GM18858 (cell line): ENCODE results near the gene SERINC3.

Experiments used
- ATAC-seq: cut with Tn5 transposase; IDR thresholded peaks from one replicate; pipeline ENCODE4 v1.9.1; 2021; ENCODE audit not compliant: unreplicated experiment

SERINC3 gene

DNA sequence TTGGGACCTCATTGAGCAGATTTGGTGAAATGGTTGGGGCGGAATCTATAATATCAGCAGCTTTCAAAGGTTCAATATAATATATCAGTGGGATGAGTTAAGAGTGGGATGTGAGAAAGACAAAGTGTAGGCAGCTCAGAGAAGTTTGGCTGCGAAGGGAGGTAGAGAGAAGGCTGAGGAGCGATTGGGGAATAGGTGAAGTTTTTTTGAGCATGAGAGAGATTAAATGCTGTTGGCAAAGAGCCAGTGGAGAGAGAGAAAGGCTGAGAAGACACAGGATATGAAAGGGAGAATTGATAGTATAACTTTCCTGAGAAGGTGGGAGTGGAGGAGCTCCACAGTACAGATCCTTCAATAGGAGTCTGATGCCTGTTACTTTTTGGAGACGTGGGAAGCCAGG, 12.1 kb upstream of the SERINC3 start:
- no peak for ATAC-seq

- no peak for ATAC-seq
Observed at GRCh38 chr20:44532981-44533331, 11.1 kb upstream of the SERINC3 start.

DNA sequence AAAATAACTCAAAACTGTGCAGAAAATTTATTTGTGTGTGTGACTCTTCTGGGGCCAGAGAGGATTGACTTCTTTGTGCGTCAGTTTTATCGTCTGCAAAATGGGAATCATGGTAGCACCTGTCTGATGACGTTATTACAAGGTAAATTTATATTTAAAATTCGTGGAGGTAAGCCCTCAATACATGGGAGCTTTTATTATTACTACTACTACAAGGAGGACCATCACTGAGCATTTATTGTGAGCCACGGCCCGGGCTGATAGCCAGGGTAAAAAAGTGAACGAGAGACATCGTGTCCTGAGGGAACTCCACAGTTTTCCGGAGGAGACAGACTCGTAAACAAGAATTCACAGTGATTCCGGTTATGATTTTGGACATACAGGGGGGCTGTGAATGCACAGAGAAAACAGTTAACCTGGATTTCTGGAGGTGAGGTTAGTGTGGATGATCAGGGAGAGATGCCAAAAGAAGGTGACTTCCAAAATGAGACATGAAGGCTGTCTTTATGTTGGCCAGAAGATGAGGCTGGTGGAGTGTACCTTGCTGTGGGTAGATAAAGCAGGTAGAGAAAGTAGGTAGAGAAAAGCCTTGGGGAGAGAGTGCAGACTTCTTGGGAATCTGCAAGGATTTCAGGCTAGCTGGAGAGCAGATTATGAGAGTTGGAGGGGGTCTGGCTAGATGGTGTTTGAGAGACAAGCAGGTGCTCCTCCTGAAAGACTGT, 10.6 kb upstream of the SERINC3 start:
- ATAC-seq: no peak

DNA sequence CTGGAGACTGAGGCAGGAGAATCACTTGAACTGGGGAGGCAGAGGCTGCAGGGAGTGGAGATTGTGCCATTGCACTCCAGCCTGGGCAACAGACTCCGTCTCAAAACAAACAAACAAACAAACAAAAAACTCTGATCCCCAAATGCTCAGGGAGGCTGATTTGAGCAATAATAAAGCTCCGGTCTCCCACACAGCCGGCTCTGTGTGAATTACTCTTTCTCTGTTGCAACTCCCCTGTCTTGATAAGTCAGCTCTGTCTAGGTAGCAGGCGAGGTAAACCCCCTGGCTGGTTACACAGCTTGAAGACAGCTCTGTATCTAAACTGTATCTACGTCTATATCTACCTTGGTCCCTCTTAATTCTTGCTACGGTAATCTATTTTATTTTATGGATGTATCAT, 6.4 kb upstream of the SERINC3 start:
- no peak for ATAC-seq

DNA sequence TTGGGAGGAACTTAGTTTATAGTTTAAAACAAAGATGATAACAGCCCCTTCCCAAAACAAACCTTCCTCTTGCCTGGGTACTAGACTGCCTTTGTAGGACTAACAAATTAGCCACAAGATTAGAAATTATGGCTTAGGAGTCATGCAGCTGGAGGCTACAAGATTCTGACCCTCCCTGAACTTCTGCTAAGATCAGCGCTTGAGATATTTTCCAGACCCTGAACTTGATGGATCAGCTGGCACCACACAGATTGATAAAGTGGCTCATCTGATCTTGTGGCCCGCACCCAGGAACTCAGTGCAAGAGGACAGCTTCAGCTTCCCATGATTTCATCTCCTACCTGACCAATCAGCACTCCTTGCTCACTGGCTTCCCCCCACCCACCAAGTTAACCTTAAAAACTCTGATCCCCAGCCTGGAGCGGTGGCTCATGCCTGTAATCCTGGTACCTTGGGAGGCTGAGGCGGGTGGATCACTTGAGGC, 5.9 kb upstream of the SERINC3 start:
- no peak for ATAC-seq

GRCh38 chr20:44526129-44526528, 4.3 kb upstream of the SERINC3 start:
- no peak for ATAC-seq

DNA sequence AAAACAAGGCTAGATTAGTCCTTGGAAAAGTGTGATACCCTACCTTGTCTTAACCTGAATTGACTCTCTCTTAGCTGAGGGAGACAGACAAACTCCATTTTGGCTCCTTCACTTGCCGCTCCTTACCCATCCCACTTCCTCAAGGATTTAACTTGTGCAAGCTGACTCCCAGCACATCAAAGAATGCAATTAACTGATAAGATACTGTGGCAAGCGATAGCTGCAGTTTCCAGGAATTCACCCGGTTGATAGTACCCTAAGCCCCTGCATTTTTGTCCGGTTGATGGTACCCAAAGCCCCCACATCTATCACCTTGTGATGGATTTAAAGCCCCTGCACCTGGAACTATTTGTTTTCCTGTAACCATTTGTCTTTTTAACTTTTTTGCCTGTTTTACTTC, 1.9 kb upstream of the SERINC3 start:
- ATAC-seq: no peak

DNA sequence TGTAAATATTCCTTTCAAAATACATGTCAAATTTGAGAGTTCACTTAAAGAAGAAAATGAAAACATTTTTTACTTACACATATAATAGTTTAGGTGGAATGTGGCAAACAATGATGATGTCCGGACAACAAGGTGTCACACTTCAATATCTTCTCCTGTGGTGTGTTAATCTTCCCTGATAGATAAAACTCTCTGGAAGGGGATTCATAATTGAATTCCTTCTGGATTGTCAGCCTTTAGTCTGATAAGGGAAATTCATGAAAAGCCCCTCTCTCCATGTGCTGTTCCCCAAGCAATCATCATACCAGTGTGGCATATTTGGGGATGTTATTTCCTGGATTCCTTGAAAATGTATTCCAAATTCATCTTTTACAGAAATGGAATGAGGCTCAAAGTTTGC, 971 bp upstream of the SERINC3 start:
- no peak for ATAC-seq

GRCh38 chr20:44520881-44521280, 989 bp downstream of the SERINC3 start:
- ATAC-seq: no peak

GRCh38 chr20:44518248-44518647, 3.6 kb downstream of the SERINC3 start:
- ATAC-seq: no peak

- no peak for ATAC-seq
Observed at GRCh38 chr20:44517454-44517853, 4.4 kb downstream of the SERINC3 start.

GRCh38 chr20:44516491-44516890, 5.4 kb downstream of the SERINC3 start:
- no peak for ATAC-seq

- no peak for ATAC-seq
Observed at GRCh38 chr20:44513871-44514270, 8.0 kb downstream of the SERINC3 start.

- no peak for ATAC-seq
Observed at GRCh38 chr20:44509762-44510161, 12.1 kb downstream of the SERINC3 start.

GRCh38 chr20:44504402-44505307, 17.2 kb downstream of the SERINC3 start:
- no peak for ATAC-seq

DNA sequence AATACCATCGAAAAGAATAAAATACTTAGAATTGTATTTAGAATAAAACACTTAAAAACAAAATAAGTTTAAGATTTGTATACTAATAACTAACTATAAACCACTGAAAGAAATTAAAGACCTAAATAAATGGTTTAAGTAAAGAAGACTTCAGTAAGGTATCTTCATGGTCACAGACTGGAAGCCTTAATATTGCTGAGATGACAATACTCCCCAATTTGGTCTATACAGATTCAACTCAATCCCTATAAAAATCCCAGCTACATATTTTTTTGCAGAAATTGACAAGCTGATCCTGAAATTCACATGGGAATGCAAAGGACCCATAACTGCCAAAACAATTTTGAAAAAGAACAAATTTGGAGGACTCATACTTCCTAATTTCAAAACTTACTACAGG, 18.9 kb downstream of the SERINC3 start:
- no peak for ATAC-seq

- ATAC-seq: no peak
Observed at GRCh38 chr20:44501448-44501847, 20.4 kb downstream of the SERINC3 start.

DNA sequence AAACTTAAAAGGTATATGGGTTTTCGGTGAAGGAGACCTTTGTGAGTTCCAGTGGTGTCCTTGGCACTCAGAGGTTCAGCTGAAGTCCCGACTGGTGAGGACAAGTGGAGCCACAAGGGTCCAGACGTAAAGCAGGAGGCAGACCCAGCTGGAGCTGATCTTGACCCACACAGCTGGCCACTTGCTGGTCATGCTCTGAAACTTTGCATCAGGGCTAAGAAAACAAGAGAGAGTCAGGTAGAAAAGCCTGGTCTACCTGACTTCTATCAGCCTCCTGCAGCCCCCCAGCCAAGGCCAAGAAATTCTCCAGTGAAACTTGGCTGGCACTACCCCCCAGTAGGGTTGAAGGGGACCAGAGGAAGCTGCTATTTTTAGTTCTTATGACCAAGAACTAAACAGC, 21.6 kb downstream of the SERINC3 start:
- no peak for ATAC-seq

DNA sequence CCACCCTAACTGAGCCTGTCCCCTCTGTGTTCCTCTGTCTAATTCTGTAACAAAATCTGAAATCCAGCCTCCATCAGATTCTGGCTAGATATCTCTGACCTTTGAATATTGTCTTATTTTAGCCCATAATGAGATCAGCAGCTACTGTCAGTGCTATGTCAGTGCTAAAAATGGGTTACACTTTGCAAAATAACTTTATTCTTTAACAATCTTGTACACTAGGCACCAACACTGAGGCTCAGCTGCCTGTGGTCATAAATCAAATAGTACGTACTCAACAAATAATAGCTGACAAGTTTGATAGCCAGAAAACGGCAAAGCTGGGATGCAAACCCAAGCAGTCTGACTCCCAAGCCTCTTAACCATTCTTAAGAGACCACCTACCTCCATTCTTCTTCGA, 24.1 kb downstream of the SERINC3 start:
- ATAC-seq: no peak

DNA sequence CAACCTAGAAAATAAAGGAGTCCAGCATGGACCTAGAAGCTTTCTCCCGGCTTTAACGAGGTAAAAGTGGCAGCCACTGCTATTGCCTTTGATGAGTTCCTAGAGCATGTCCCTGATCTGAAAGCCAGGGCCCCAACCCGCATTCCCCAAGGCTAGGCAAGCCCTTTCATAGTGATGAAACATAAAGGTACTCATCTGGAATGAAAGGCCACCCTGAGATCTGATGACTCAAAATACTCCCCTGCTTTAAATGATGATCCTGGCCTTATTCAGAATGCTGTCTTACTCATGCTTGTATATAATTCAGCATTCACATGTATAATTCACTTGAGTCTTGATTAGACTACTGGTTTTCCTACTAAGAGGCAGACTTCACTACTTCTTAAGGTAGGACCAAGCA, 24.9 kb downstream of the SERINC3 start:
- no peak for ATAC-seq

DNA sequence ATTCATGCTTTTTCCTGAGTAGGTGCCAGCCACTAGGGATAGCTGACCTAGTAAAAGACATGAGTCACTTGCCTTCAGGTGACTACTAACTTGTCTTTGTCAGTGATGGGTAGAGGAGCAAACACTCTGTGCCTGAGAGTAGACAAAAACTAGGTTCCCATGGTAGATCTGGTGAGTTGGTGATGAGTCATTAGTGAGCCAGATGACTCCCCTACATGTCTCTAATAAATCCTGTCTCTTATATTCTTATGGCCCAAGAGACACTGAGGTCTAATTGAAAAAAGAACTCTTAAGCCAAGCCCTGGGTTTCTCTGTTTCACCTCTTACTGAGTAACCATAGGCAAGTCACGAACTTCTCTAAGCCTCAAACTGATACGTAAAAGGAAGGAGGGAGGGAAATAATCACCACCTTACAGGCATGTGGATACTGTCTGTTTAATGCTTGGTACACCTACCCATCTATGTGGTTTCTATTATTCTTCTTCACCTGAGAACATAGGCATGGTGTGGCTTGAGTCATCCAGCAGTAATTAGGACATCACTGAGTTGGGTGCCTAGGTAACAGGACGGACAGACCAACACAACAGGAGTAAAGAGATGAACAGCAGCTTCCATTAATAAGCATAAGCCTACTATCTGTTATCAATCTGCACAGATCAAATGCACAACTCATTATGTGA, 25.9 kb downstream of the SERINC3 start:
- no peak for ATAC-seq

DNA sequence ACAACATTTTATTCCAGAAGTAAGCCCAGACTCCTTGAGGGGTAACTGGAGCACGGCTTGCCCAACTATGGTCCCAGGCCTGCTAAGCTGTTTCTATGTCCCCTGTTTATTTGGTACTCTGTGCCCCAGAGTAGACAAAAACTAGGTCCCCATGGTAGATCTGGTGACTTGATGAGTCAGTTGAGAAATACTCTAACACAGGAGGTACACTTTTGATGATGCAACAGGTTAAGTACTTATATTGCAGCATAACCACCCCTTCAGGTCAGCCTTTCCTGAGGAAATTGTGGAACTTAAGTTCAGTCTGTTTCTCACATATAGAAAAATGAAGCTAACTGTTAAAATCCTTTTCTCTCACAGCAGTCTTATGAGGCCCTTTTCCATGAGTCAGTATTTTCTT, 26.6 kb downstream of the SERINC3 start:
- no peak for ATAC-seq
